Measurements from ENCODE around the gene LRRC25. TPM values are rescaled to one million over a fixed set of nuclear protein-coding genes. Genes with fewer than 3 reads are reported as not detected.

LRRC25 gene
- total RNA-seq, 1 experiment from 2014 or later = not detected

- CTCF ChIA-PET = interaction anchor here (0.6 to 6.5 kb wide), 3 partner anchors 43 to 76 kb away, joined by 3 to 118 read pairs (median 3); no protein-coding TSS in a partner anchor
- POLR2A ChIA-PET = interaction anchor here (0.6 kb wide), 1 partner anchor 346 kb away, joined by 3 read pairs; no protein-coding TSS in a partner anchor
Observed at GRCh38 chr19:18353378-18354005, 43.9 kb downstream of the LRRC25 start.

DNA sequence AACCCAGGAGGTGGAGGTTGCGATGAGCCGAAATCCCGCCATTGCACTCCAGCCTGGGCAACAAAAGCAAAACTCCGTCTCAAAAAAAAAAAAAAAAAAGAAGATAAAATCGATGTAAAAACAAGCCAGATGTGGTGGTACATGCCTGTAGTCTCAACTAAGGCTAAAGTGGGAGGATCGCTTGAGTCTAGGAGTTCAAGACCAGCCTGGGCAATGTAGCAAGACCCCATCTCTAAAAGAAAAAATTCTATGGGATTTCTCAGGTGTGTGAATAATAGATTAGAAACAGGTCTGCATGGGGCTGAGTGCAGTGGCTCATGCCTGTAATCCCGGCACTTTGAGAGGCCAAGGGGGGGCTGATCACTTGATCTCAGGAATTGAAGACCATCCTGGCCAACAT lies 45.9 kb downstream of the LRRC25 start:
- peaks cover under 1% of the 10 kb centered on the region for H3K36me3 Mint-ChIP-seq (ENCODE audit: insufficient read depth, unreplicated experiment)
- CTCF ChIA-PET = interaction anchor here (1.0 to 6.5 kb wide), 3 partner anchors 38 to 66 kb away, joined by 3 to 118 read pairs (median 38); no protein-coding TSS in a partner anchor
- intact Hi-C loops (cut with micrococcal nuclease) = no loop called here

More at GRCh38 chr19:18353378-18354005, 43.9 kb downstream of the LRRC25 start:
- intact Hi-C loops (cut with micrococcal nuclease) = no loop called here
- H3K4me3 Mint-ChIP-seq (ENCODE audit: unreplicated experiment) = no peak overlapping the region
- no peaks in the 10 kb centered on the region for H3K27me3 Mint-ChIP-seq (ENCODE audit: insufficient read depth, unreplicated experiment)
- no TSS peak for BruUV-seq (replicated peaks)
- peak overlapping the region; percentile 22 for H3K27ac Mint-ChIP-seq (ENCODE audit: low read depth, unreplicated experiment)
- no peaks in the 10 kb centered on the region for H3K9me3 Mint-ChIP-seq (ENCODE audit: unreplicated experiment)
- peaks cover 11% of the 10 kb centered on the region for H3K36me3 Mint-ChIP-seq (ENCODE audit: insufficient read depth, unreplicated experiment)
- H3K4me1 Mint-ChIP-seq (ENCODE audit: insufficient read depth, unreplicated experiment) = peaks cover 6% of the 10 kb centered on the region
- DNase-seq (ENCODE audit: unreplicated experiment) = no peak
- TF ChIP-seq, protein P1, sequence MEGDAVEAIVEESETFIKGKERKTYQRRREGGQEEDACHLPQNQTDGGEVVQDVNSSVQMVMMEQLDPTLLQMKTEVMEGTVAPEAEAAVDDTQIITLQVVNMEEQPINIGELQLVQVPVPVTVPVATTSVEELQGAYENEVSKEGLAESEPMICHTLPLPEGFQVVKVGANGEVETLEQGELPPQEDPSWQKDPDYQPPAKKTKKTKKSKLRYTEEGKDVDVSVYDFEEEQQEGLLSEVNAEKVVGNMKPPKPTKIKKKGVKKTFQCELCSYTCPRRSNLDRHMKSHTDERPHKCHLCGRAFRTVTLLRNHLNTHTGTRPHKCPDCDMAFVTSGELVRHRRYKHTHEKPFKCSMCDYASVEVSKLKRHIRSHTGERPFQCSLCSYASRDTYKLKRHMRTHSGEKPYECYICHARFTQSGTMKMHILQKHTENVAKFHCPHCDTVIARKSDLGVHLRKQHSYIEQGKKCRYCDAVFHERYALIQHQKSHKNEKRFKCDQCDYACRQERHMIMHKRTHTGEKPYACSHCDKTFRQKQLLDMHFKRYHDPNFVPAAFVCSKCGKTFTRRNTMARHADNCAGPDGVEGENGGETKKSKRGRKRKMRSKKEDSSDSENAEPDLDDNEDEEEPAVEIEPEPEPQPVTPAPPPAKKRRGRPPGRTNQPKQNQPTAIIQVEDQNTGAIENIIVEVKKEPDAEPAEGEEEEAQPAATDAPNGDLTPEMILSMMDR (IDR thresholded peaks at IDR 0.05; ENCODE audit: unreplicated experiment) = no peak

GRCh38 chr19:18350490-18350889 lies 46.9 kb downstream of the LRRC25 start:
- no TSS peak for BruUV-seq (replicated peaks)
- no peaks in the 10 kb centered on the region for H3K36me3 Mint-ChIP-seq (ENCODE audit: insufficient read depth, unreplicated experiment)

More for the DNA sequence above, 45.9 kb downstream of the LRRC25 start:
- Mint-ChIP-seq H3K4me3 (ENCODE audit: unreplicated experiment) (no peak overlapping the region), H3K27me3 (ENCODE audit: insufficient read depth, unreplicated experiment) (peaks cover 12% of the 10 kb centered on the region), H3K27ac (ENCODE audit: low read depth, unreplicated experiment) (no peak overlapping the region), H3K9me3 (ENCODE audit: unreplicated experiment) (no peaks in the 10 kb centered on the region), H3K4me1 (ENCODE audit: insufficient read depth, unreplicated experiment) (peaks cover 16% of the 10 kb centered on the region)
- DNase-seq (ENCODE audit: unreplicated experiment) = no peak
- BruUV-seq (replicated peaks) = no TSS peak
- POLR2A ChIA-PET = no interaction called here
- TF ChIP-seq, protein P1 (IDR thresholded peaks at IDR 0.05; ENCODE audit: unreplicated experiment) = no peak

More at GRCh38 chr19:18350490-18350889, 46.9 kb downstream of the LRRC25 start:
- intact Hi-C loops (cut with micrococcal nuclease) = no loop called here
- no peak overlapping the region for H3K27ac Mint-ChIP-seq (ENCODE audit: low read depth, unreplicated experiment)
- DNase-seq (ENCODE audit: unreplicated experiment) = no peak
- H3K27me3 Mint-ChIP-seq (ENCODE audit: insufficient read depth, unreplicated experiment) = peaks cover 12% of the 10 kb centered on the region
- H3K4me3 Mint-ChIP-seq (ENCODE audit: unreplicated experiment) = no peak overlapping the region
- POLR2A ChIA-PET = interaction anchor here (0.7 to 1.1 kb wide), 2 partner anchors 14 to 34 kb away, joined by 3 to 4 read pairs; no protein-coding TSS in a partner anchor
- CTCF ChIA-PET = interaction anchor here (0.6 to 6.5 kb wide), 16 partner anchors 10 to 171 kb away, joined by 3 to 118 read pairs (median 5); partner anchors contain the start of genes ELL, GDF15 and SSBP4
- no peaks in the 10 kb centered on the region for H3K9me3 Mint-ChIP-seq (ENCODE audit: unreplicated experiment)
- peaks cover 25% of the 10 kb centered on the region for H3K4me1 Mint-ChIP-seq (ENCODE audit: insufficient read depth, unreplicated experiment)
- TF ChIP-seq, protein P1 (IDR thresholded peaks at IDR 0.05; ENCODE audit: unreplicated experiment) = no peak
